Lower leg skin (tissue), 4 donors: ENCODE results near the gene ACSM4. TPM values are rescaled to one million over a fixed set of nuclear protein-coding genes. Genes with fewer than 3 reads are reported as not detected.

Experiments
- DNase-seq, 2 donors: peaks; one replicate each; pipeline ENCODE4 v3.0.0-alpha.2; 2019; ENCODE audit warnings: low spot score in 2 of 2
- H3K4me3 ChIP-seq: fragments of 200-600 bp; sonication (generic); 2 replicates; pipeline ENCODE4 v1.5.1; 2017; ENCODE audit warnings: mild to moderate bottlenecking, low read depth; ENCODE audit not compliant: poor library complexity, severe bottlenecking
- CTCF ChIP-seq, 3 donors: fragments of 450-650 bp; IDR thresholded peaks; one replicate each; pipeline ENCODE4 v1.5.1; 2016; ENCODE audit warnings: antibody characterized with exemption in 3 of 3, mild to moderate bottlenecking in 3 of 3, moderate library complexity in 2 of 3
- POLR2A ChIP-seq, 2 donors: fragments of 450-650 bp; IDR thresholded peaks; one replicate each; pipeline ENCODE4 v1.6.1; 2016 to 2017; ENCODE audit warnings: antibody characterized with exemption in 2 of 2, mild to moderate bottlenecking in 1 of 2, moderate library complexity in 1 of 2
- WGBS, 2 donors: methylation state at CpG; one replicate each; pipeline ENCODE4 v1.1.5; 2018; 5-methylcytosine and 5-hydroxymethylcytosine counted together
- intact Hi-C: fragments of 100-400 bp; cut with DNase I; formaldehyde crosslinking; loops from one replicate; pipeline ENCODE4 v1.15.0; 2023; ENCODE audit warnings: low total_unique reads
- total RNA-seq, 4 donors: library from RNA; depleted of rRNA; stranded (reverse); fragments of >200 nt; gene quantifications; one replicate each; pipeline ENCODE4 v1.1.0, GENCODE V29; 2016

ACSM4 gene
- total RNA-seq, 4 donors from 2014 or later: 0.10 TPM; not detected in 3

GRCh38 chr12:7297865-7298264 lies 6.0 kb upstream of the ACSM4 start:
- intact Hi-C loops: no loop called here
- no peak for DNase-seq
- no peak overlapping the region for H3K4me3 ChIP-seq
- no peak for TF ChIP-seq POLR2A (IDR thresholded peaks at IDR 0.05)
- TF ChIP-seq CTCF (IDR thresholded peaks at IDR 0.05): no peak
- WGBS, 2 donors: 79 to 86% methylated on average over 2 of the region's 2 CpGs

GRCh38 chr12:7302266-7302986 lies 1.4 kb upstream of the ACSM4 start:
- H3K4me3 ChIP-seq: no peak overlapping the region
- no peak for DNase-seq
- no peak for TF ChIP-seq CTCF (IDR thresholded peaks at IDR 0.05)
- no peak for TF ChIP-seq POLR2A (IDR thresholded peaks at IDR 0.05)
- intact Hi-C loops: no loop called here
- 71 to 84% methylated on average over 5 of the region's 5 CpGs for WGBS, 2 donors

DNA sequence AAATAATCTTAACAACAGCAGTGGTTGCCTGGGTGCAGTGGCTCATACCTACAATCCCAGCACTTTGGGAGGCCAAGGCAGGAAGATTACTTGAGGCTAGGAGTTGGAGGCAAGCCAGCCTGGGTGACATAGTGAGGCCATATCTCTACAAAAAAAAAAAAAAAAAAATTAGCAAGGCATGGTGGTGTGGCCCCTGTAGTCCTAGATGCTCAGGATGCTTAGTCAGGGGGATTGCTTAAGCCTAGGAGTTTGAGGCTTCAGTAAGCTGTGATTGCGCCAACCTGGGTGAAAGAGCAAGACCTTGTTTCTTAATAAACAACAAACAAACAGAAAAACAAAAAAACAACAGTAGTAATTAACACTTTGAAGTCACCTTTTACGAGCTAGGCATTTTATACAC lies 642 bp upstream of the ACSM4 start:
- no peak for TF ChIP-seq CTCF (IDR thresholded peaks at IDR 0.05)
- no peak for TF ChIP-seq POLR2A (IDR thresholded peaks at IDR 0.05)
- no peak for DNase-seq
- no peak overlapping the region for H3K4me3 ChIP-seq
- 86 to 88% methylated on average over 2 of the region's 2 CpGs for WGBS, 2 donors
- intact Hi-C loops: no loop called here

GRCh38 chr12:7304456-7304855 lies 584 bp downstream of the ACSM4 start:
- no peak overlapping the region for H3K4me3 ChIP-seq
- WGBS, 2 donors: 72 to 73% methylated on average over 5 of the region's 5 CpGs
- no peak for TF ChIP-seq POLR2A (IDR thresholded peaks at IDR 0.05)
- no peak for TF ChIP-seq CTCF (IDR thresholded peaks at IDR 0.05)
- intact Hi-C loops: no loop called here
- no peak for DNase-seq

DNA sequence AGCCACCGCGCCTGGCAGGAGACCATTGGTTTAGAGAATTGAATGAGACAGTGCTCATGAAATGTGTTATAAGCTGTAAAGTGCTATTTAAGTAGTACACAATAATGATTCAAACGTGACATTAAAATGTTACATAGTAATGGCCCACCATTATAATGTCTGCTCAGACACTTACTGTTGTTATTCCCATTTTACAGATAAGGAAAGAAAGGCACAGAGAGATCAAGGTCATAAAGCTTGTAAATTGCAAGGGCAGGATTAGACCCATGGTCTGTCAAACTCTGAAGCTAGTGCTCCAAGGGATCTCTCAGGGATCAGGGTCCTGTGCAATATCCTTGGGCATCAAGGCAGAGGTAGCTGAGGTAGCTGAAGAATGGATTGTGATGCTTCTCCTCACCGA lies 6.2 kb downstream of the ACSM4 start:
- H3K4me3 ChIP-seq: no peak overlapping the region

More for the DNA sequence above, 6.2 kb downstream of the ACSM4 start:
- no peak for DNase-seq
- 90 to 95% methylated on average over 4 of the region's 4 CpGs for WGBS, 2 donors
- TF ChIP-seq POLR2A (IDR thresholded peaks at IDR 0.05) (no peak), CTCF (IDR thresholded peaks at IDR 0.05) (no peak)
- intact Hi-C loops: no loop called here
